Trophoblast cell (in vitro differentiated cells and primary cell): ENCODE measurements around the gene KISS1R.

Source experiments
- DNase-seq, 2 donors: peaks; one replicate each; pipeline ENCODE4 v3.0.0-alpha.2; 2016
- H2AFZ ChIP-seq: 2 replicates; pipeline ENCODE4 v1.6.1; 2013; ENCODE audit warnings: low read length, moderate library complexity, mild to moderate bottlenecking; ENCODE audit not compliant: insufficient read depth, poor library complexity
- H2AK5ac ChIP-seq: 2 replicates; pipeline ENCODE4 v1.6.1; 2013; ENCODE audit warnings: mild to moderate bottlenecking, low read length
- H2BK120ac ChIP-seq: 2 replicates; pipeline ENCODE4 v1.6.1; 2013; ENCODE audit warnings: low read length, mild to moderate bottlenecking, moderate library complexity; ENCODE audit not compliant: insufficient read depth, poor library complexity
- H2BK12ac ChIP-seq: 2 replicates; pipeline ENCODE4 v1.6.1; 2013; ENCODE audit warnings: mild to moderate bottlenecking, low read length, moderate library complexity
- H2BK5ac ChIP-seq: 2 replicates; pipeline ENCODE4 v1.6.1; 2013; ENCODE audit warnings: low read length, low read depth, moderate library complexity, mild to moderate bottlenecking; ENCODE audit not compliant: poor library complexity
- H3K14ac ChIP-seq: 2 replicates; pipeline ENCODE4 v1.6.1; 2013; ENCODE audit warnings: mild to moderate bottlenecking, low read length
- H3K18ac ChIP-seq: 2 replicates; pipeline ENCODE4 v1.6.1; 2013; ENCODE audit warnings: mild to moderate bottlenecking, low read length
- H3K23ac ChIP-seq: 2 replicates; pipeline ENCODE4 v1.6.1; 2013; ENCODE audit warnings: low read length
- H3K27ac ChIP-seq: 2 replicates; pipeline ENCODE4 v1.5.1; 2013; ENCODE audit warnings: low read depth, mild to moderate bottlenecking, inconsistent platforms, low read length, moderate library complexity
- H3K27me3 ChIP-seq: 2 replicates; pipeline ENCODE4 v1.6.1; 2013; ENCODE audit warnings: inconsistent platforms, mild to moderate bottlenecking, low read length, moderate library complexity; ENCODE audit not compliant: insufficient read depth
- H3K36me3 ChIP-seq, 2 experiments: 1 replicate in 1 of 2; 2 replicates in 1 of 2; pipeline ENCODE4 v1.6.1; 2013; ENCODE audit warnings: low read length in 2 of 2, mild to moderate bottlenecking in 2 of 2, moderate library complexity in 1 of 2; ENCODE audit not compliant: insufficient read depth in 2 of 2, control insufficient read depth in 1 of 2
- H3K4ac ChIP-seq: 2 replicates; pipeline ENCODE4 v1.6.1; 2013; ENCODE audit warnings: low read depth, mild to moderate bottlenecking, low read length, moderate library complexity
- H3K4me1 ChIP-seq, 2 experiments: 1 replicate in 1 of 2; 2 replicates in 1 of 2; pipeline ENCODE4 v1.6.1; 2013; ENCODE audit warnings: low read length in 2 of 2, mild to moderate bottlenecking in 2 of 2, moderate library complexity in 1 of 2; ENCODE audit not compliant: insufficient read depth in 2 of 2, control insufficient read depth in 1 of 2
- H3K4me2 ChIP-seq: 2 replicates; pipeline ENCODE4 v1.6.1; 2013; ENCODE audit warnings: inconsistent platforms, mild to moderate bottlenecking, low read length, moderate library complexity
- H3K4me3 ChIP-seq: 2 replicates; pipeline ENCODE4 v1.5.1; 2013; ENCODE audit warnings: mild to moderate bottlenecking, low read depth, low read length, inconsistent platforms
- H3K79me1 ChIP-seq: one replicate; pipeline ENCODE4 v1.6.1; 2013; ENCODE audit warnings: low read length
- H3K79me2 ChIP-seq: 2 replicates; pipeline ENCODE4 v1.6.1; 2013; ENCODE audit warnings: low read length, mild to moderate bottlenecking; ENCODE audit not compliant: control insufficient read depth, insufficient read depth, poor library complexity
- H3K9ac ChIP-seq: 2 replicates; pipeline ENCODE4 v1.6.1; 2013; ENCODE audit warnings: mild to moderate bottlenecking, low read length
- H3K9me3 ChIP-seq: 2 replicates; pipeline ENCODE4 v1.6.1; 2013; ENCODE audit warnings: low read depth, mild to moderate bottlenecking, control low read depth, inconsistent platforms, low read length; ENCODE audit not compliant: insufficient read depth
- H4K12ac ChIP-seq: 2 replicates; pipeline ENCODE4 v1.6.1; 2013; ENCODE audit warnings: low read depth, mild to moderate bottlenecking, low read length, moderate library complexity
- H4K8ac ChIP-seq: 2 replicates; pipeline ENCODE4 v1.6.1; 2013; ENCODE audit warnings: low read depth, mild to moderate bottlenecking, low read length, moderate library complexity
- H4K91ac ChIP-seq: one replicate; pipeline ENCODE4 v1.6.1; 2013; ENCODE audit warnings: low read depth, mild to moderate bottlenecking, low read length, moderate library complexity
- WGBS: extraction: QIAGEN DNeasy Blood & Tissue Kit; methylation state at CpG from one replicate; pipeline ENCODE4 v1.1.7; 2013; ENCODE audit warnings: missing lambda C conversion rate; ENCODE audit not compliant: insufficient read length, insufficient coverage; ENCODE audit errors: extremely low coverage; 5-methylcytosine and 5-hydroxymethylcytosine counted together

Gene KISS1R

DNA sequence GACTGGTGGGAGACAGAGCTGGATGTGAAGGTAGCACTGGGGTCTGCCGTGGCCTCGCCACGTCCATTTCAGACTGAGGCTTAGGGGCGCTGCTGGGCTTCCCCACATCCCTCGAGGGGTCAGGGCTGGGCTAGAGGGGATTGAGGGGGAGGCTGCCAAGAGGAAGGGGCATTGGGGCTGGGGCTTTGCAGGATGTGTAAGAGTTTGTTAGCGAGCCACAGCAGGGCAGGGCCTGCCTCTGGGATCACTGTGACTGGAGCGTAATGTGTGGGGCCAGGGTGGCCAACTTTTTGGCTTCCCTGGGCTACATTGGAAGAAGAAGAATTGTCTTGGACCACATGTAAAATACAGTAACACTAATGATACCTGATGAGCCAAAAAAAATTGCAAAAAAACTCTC lies 22.8 kb downstream of the KISS1R start:
- Histone ChIP-seq H3K4me3 (no peak overlapping the region), H3K79me2 (peaks cover 59% of the 10 kb centered on the region), H3K14ac (peak overlapping the region; percentile 28), H3K23ac (no peak overlapping the region), H3K27ac (peak overlapping the region; percentile 51), H3K36me3 (peaks cover 84 to 88% of the 10 kb centered on the region in 2 experiments), H2AFZ (peak overlapping the region; percentile 15), H3K18ac (peak overlapping the region; percentile 73), H2BK12ac (no peak overlapping the region), H2AK5ac (no peak overlapping the region), H3K79me1 (peaks cover 20% of the 10 kb centered on the region), H4K12ac (no peak overlapping the region), H3K27me3 (no peaks in the 10 kb centered on the region), H4K91ac (peak overlapping the region; percentile 37), H2BK120ac (peak overlapping the region; percentile 4), H2BK5ac (peak overlapping the region; percentile 67), H4K8ac (peak overlapping the region; percentile 34), H3K4me1 (peaks cover 38 to 40% of the 10 kb centered on the region in 2 experiments), H3K9me3 (peaks cover 1% of the 10 kb centered on the region), H3K4me2 (peak overlapping the region; percentile 17), H3K4ac (peak overlapping the region; percentile 95), H3K9ac (no peak overlapping the region)
- no peak for DNase-seq
- WGBS, result no CpG with 5 or more reads among the region's 7 CpGs

GRCh38 chr19:940591-941291 lies 23.6 kb downstream of the KISS1R start:
- Histone ChIP-seq H3K4me2 (no peak overlapping the region), H3K79me1 (peaks cover 15% of the 10 kb centered on the region), H2BK12ac (no peak overlapping the region), H2AK5ac (no peak overlapping the region), H2BK5ac (no peak overlapping the region), H4K12ac (no peak overlapping the region), H3K36me3 (peaks cover 85 to 89% of the 10 kb centered on the region in 2 experiments), H4K91ac (no peak overlapping the region), H2AFZ (no peak overlapping the region), H3K4me1 (peaks cover 43% of the 10 kb centered on the region in 2 experiments), H4K8ac (no peak overlapping the region), H3K27ac (peak overlapping the region; percentile 33), H3K14ac (no peak overlapping the region), H3K9ac (no peak overlapping the region), H3K4me3 (no peak overlapping the region), H3K79me2 (peaks cover 62% of the 10 kb centered on the region), H3K9me3 (peaks cover 1% of the 10 kb centered on the region), H3K18ac (peak overlapping the region; percentile 60), H3K23ac (no peak overlapping the region), H3K27me3 (no peaks in the 10 kb centered on the region), H3K4ac (peak overlapping the region; percentile 95), H2BK120ac (no peak overlapping the region)
- peak; percentile 47 to 66 for DNase-seq
- WGBS, result no CpG with 5 or more reads among the region's 64 CpGs

DNA sequence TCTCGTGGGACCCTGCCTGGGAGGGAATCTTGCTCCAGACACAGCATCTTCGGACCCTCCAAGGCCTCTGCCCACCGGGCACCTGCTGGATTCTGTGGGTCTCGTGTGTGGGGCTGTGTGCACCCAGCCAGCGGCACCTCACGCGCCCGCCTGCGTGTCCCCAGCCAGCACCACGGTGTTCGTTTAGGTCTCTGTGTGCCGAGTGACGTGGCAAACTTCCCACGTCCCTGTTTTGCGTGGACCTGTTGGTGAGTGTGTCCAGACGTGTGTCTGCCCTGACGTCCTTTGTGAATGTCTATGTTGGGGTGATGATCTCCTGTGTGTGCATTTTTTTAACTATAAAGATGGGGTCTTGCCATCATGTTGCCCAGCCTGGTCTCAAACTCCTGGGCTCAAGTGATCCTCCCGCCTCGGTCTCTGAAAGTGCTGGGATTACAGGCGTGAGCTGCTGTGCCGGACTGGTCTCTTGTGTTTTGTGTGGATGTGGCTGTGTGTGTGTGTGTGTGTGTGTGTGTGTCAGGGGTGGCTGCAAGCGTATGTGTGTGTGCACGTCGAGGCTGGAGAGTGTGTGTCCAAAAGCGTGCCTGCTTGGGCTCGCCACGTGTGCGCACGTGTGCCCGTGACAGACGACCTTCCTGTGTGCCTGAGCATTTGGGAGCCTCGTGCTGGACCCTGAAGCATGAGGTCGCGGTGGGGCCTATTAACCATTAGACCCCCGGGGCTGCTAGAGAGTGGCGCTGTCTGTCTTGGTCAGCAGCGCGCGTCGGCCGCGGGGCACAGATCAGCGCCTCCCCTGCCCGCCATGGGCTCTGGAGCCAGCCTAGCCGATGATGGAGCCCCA lies 24.4 kb downstream of the KISS1R start:
- H2BK5ac ChIP-seq, result no peak overlapping the region
- peak overlapping the region; percentile 22 for H3K18ac ChIP-seq
- no peak overlapping the region for H3K23ac ChIP-seq
- H2BK12ac ChIP-seq, result no peak overlapping the region
- H3K36me3 ChIP-seq, result peaks cover 82 to 84% of the 10 kb centered on the region in 2 experiments
- no peak overlapping the region for H3K14ac ChIP-seq
- no peaks in the 10 kb centered on the region for H3K27me3 ChIP-seq
- H4K12ac ChIP-seq, result no peak overlapping the region
- no peak overlapping the region for H4K91ac ChIP-seq
- H3K27ac ChIP-seq, result no peak overlapping the region
- H2AK5ac ChIP-seq, result no peak overlapping the region
- no peak overlapping the region for H2AFZ ChIP-seq
- no peak overlapping the region for H4K8ac ChIP-seq
- WGBS, result no CpG with 5 or more reads among the region's 45 CpGs
- H3K4me3 ChIP-seq, result no peak overlapping the region
- H3K79me2 ChIP-seq, result peaks cover 61% of the 10 kb centered on the region
- H3K4ac ChIP-seq, result peak overlapping the region; percentile 53
- H3K4me2 ChIP-seq, result no peak overlapping the region
- H3K9ac ChIP-seq, result no peak overlapping the region
- peaks cover 11% of the 10 kb centered on the region for H3K79me1 ChIP-seq
- peaks cover 40 to 41% of the 10 kb centered on the region in 2 experiments for H3K4me1 ChIP-seq
- peaks cover 1% of the 10 kb centered on the region for H3K9me3 ChIP-seq
- no peak for DNase-seq
- no peak overlapping the region for H2BK120ac ChIP-seq

GRCh38 chr19:942133-942645 lies 25.1 kb downstream of the KISS1R start:
- H3K4me3 ChIP-seq, result no peak overlapping the region
- H3K27me3 ChIP-seq, result no peaks in the 10 kb centered on the region
- no peak overlapping the region for H2BK5ac ChIP-seq
- no peak overlapping the region for H3K14ac ChIP-seq
- no peak overlapping the region for H2AFZ ChIP-seq
- peaks cover 9% of the 10 kb centered on the region for H3K79me1 ChIP-seq
- no peak overlapping the region for H2BK120ac ChIP-seq
- H3K9ac ChIP-seq, result no peak overlapping the region
- peaks cover 60% of the 10 kb centered on the region for H3K79me2 ChIP-seq
- no peak overlapping the region for H3K23ac ChIP-seq
- no peak overlapping the region for H3K4me2 ChIP-seq
- H3K4me1 ChIP-seq, result peaks cover 40 to 43% of the 10 kb centered on the region in 2 experiments
- no peak overlapping the region for H4K8ac ChIP-seq
- peaks cover 81 to 85% of the 10 kb centered on the region in 2 experiments for H3K36me3 ChIP-seq
- H3K27ac ChIP-seq, result no peak overlapping the region
- H3K9me3 ChIP-seq, result peaks cover 2% of the 10 kb centered on the region
- WGBS, result no CpG with 5 or more reads among the region's 32 CpGs
- H3K18ac ChIP-seq, result no peak overlapping the region
- H2AK5ac ChIP-seq, result no peak overlapping the region
- H2BK12ac ChIP-seq, result no peak overlapping the region
- peak overlapping the region; percentile 53 for H3K4ac ChIP-seq
- no peak overlapping the region for H4K12ac ChIP-seq
- no peak for DNase-seq
- H4K91ac ChIP-seq, result no peak overlapping the region
